Measurements from ENCODE around the gene TRIM65. TPM values are rescaled to one million over a fixed set of nuclear protein-coding genes. Genes with fewer than 3 reads are reported as not detected.

TRIM65 gene
- total and polyA plus RNA-seq, 2 experiments from 2014 or later = 13.8 to 54.0 TPM

DNA sequence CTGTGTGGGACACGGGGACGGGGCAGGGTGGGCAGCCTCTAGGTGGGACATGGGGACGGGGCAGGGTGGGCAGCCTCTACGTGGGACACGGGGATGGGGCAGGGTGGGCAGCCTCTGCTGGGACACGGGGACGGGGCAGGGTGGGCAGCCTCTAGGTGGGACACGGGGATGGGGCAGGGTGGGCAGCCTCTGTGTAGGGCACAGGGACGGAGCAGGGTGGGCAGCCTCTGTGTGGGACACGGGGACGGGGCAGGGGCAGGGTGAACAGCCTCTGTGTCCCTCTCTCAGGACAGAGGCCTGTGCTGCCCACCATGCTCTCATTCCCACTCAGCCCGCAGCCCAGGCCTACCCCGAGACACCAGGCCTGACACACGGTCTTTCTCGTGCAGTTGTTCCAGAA, 24.8 kb upstream of the TRIM65 start:
- Histone ChIP-seq H3K79me2 (replicated peaks; ENCODE audit: insufficient read depth) (no peaks in the 10 kb centered on the region), H3K4me2 (no peak overlapping the region), H2AFZ (no peak overlapping the region), H3K36me3 (ENCODE audit: insufficient read depth) (no peaks in the 10 kb centered on the region), H3F3A (replicated peaks; ENCODE audit: low read depth) (no peaks in the 10 kb centered on the region), H3K9me2 (ENCODE audit: insufficient read depth) (no peaks in the 10 kb centered on the region), H3K4me1 (ENCODE audit: insufficient read depth) (no peaks in the 10 kb centered on the region), H3K27ac (ENCODE audit: low read depth) (no peak overlapping the region), H3K27me3 (ENCODE audit: insufficient read depth) (no peaks in the 10 kb centered on the region), H4K20me1 (replicated peaks; ENCODE audit: insufficient read depth) (no peaks in the 10 kb centered on the region), H3K4me3 (no peak overlapping the region)
- Mint-ChIP-seq H3K4me1 (no peaks in the 10 kb centered on the region), H3K27me3 (ENCODE audit: insufficient read depth, low read depth, poor library complexity) (peaks cover 13% of the 10 kb centered on the region), H3K27ac (no peak overlapping the region), H3K9me3 (no peaks in the 10 kb centered on the region), H3K4me3 (no peak overlapping the region), H3K36me3 (ENCODE audit: low read depth) (peaks cover 8% of the 10 kb centered on the region)
- DNase-seq (ENCODE audit: low spot score) = no peak
- no peak for ATAC-seq
- TF ChIP-seq ZNF114 (CRISPR knock-in tag; IDR thresholded peaks at IDR 0.05) (no peak), ZNF331 (CRISPR knock-in tag; IDR thresholded peaks at IDR 0.05; ENCODE audit: low read depth) (no peak), JUNB (IDR thresholded peaks at IDR 0.05; ENCODE audit: unreplicated experiment) (no peak), EZH2 (IDR thresholded peaks at IDR 0.05; ENCODE audit: low read depth, unreplicated experiment) (no peak), CREB1 (CRISPR knock-in tag; IDR thresholded peaks at IDR 0.05; ENCODE audit: low read depth) (no peak), CTCF (conservative IDR thresholded peaks at IDR 0.05; ENCODE audit: low read depth in 2 of 2) (no peak)

- H3K27ac ChIP-seq (ENCODE audit: low read depth) = no peak overlapping the region
- no peak overlapping the region for H3K27ac Mint-ChIP-seq
- H4K20me1 ChIP-seq (replicated peaks; ENCODE audit: insufficient read depth) = no peaks in the 10 kb centered on the region
- peaks cover 13% of the 10 kb centered on the region for H3K27me3 Mint-ChIP-seq (ENCODE audit: insufficient read depth, low read depth, poor library complexity)
- H3K4me2 ChIP-seq = no peak overlapping the region
- peaks cover 7% of the 10 kb centered on the region for H3K36me3 Mint-ChIP-seq (ENCODE audit: low read depth)
- no peak overlapping the region for H3K4me3 ChIP-seq
- H3K36me3 ChIP-seq (ENCODE audit: insufficient read depth) = no peaks in the 10 kb centered on the region
- H3K27me3 ChIP-seq (ENCODE audit: insufficient read depth) = no peaks in the 10 kb centered on the region
- no peaks in the 10 kb centered on the region for H3F3A ChIP-seq (replicated peaks; ENCODE audit: low read depth)
- no peak overlapping the region for H3K4me3 Mint-ChIP-seq
- H2AFZ ChIP-seq = no peak overlapping the region
- H3K4me1 Mint-ChIP-seq = no peaks in the 10 kb centered on the region
- H3K9me3 Mint-ChIP-seq = no peaks in the 10 kb centered on the region
- no peaks in the 10 kb centered on the region for H3K9me2 ChIP-seq (ENCODE audit: insufficient read depth)
- H3K79me2 ChIP-seq (replicated peaks; ENCODE audit: insufficient read depth) = no peaks in the 10 kb centered on the region
- H3K4me1 ChIP-seq (ENCODE audit: insufficient read depth) = no peaks in the 10 kb centered on the region
- DNase-seq (ENCODE audit: low spot score) = no peak
- ATAC-seq = no peak; the same call in 2 of the 3 replicates
- TF ChIP-seq EZH2 (IDR thresholded peaks at IDR 0.05; ENCODE audit: low read depth, unreplicated experiment) = no peak
- TF ChIP-seq, protein P1, sequence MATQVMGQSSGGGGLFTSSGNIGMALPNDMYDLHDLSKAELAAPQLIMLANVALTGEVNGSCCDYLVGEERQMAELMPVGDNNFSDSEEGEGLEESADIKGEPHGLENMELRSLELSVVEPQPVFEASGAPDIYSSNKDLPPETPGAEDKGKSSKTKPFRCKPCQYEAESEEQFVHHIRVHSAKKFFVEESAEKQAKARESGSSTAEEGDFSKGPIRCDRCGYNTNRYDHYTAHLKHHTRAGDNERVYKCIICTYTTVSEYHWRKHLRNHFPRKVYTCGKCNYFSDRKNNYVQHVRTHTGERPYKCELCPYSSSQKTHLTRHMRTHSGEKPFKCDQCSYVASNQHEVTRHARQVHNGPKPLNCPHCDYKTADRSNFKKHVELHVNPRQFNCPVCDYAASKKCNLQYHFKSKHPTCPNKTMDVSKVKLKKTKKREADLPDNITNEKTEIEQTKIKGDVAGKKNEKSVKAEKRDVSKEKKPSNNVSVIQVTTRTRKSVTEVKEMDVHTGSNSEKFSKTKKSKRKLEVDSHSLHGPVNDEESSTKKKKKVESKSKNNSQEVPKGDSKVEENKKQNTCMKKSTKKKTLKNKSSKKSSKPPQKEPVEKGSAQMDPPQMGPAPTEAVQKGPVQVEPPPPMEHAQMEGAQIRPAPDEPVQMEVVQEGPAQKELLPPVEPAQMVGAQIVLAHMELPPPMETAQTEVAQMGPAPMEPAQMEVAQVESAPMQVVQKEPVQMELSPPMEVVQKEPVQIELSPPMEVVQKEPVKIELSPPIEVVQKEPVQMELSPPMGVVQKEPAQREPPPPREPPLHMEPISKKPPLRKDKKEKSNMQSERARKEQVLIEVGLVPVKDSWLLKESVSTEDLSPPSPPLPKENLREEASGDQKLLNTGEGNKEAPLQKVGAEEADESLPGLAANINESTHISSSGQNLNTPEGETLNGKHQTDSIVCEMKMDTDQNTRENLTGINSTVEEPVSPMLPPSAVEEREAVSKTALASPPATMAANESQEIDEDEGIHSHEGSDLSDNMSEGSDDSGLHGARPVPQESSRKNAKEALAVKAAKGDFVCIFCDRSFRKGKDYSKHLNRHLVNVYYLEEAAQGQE (IDR thresholded peaks at IDR 0.05; ENCODE audit: unreplicated experiment) = no peak
- TF ChIP-seq CTCF (conservative IDR thresholded peaks at IDR 0.05; ENCODE audit: low read depth in 2 of 2) = no peak
- TF ChIP-seq NANOG (IDR thresholded peaks at IDR 0.05; ENCODE audit: borderline replicate concordance) = no peak
- TF ChIP-seq CREB1 (CRISPR knock-in tag; IDR thresholded peaks at IDR 0.05; ENCODE audit: low read depth) = no peak
- no peak for TF ChIP-seq ZNF331 (CRISPR knock-in tag; IDR thresholded peaks at IDR 0.05; ENCODE audit: low read depth)
These were observed 23.4 kb upstream of the TRIM65 start for GRCh38 chr17:75920045-75920560.
